Lung (tissue), 12 donors: ENCODE measurements around the gene MTFR1L. TPM values are rescaled to one million over a fixed set of nuclear protein-coding genes. Genes with fewer than 3 reads are reported as not detected.

ENCODE experiments used
- ATAC-seq: fragments of 200-7000 bp; cut with Tn5 transposase; one replicate; pipeline ENCODE4 v1.9.1; 2020; ENCODE audit warnings: moderate number of reproducible peaks; ENCODE audit not compliant: insufficient read depth, low FRiP score
- DNase-seq, 3 donors: peaks; one replicate each; pipeline ENCODE4 v3.0.0-alpha.2; 2013 to 2017
- H3K27ac ChIP-seq, 2 donors: one replicate each; pipeline ENCODE4 v1.5.1; 2013; ENCODE audit warnings: mild to moderate bottlenecking in 2 of 2, moderate library complexity in 2 of 2, control low read depth in 1 of 2, inconsistent platforms in 1 of 2, low read depth in 1 of 2, low read length in 1 of 2
- H3K27me3 ChIP-seq, 3 donors: one replicate each; pipeline ENCODE4 v1.5.1; 2013; ENCODE audit warnings: low read length in 2 of 3; ENCODE audit not compliant: control insufficient read depth in 3 of 3, insufficient read depth in 3 of 3
- H3K36me3 ChIP-seq, 4 donors: one replicate each; pipeline ENCODE4 v1.5.1; 2013; ENCODE audit warnings: low read length in 4 of 4, mild to moderate bottlenecking in 1 of 4, moderate library complexity in 1 of 4; ENCODE audit not compliant: control insufficient read depth in 4 of 4, insufficient read depth in 4 of 4
- H3K4me1 ChIP-seq, 5 donors: one replicate each; pipeline ENCODE4 v1.5.1; 2013; ENCODE audit warnings: low read length in 5 of 5, mild to moderate bottlenecking in 2 of 5, moderate library complexity in 1 of 5; ENCODE audit not compliant: control insufficient read depth in 5 of 5, insufficient read depth in 5 of 5
- H3K4me3 ChIP-seq: one replicate; pipeline ENCODE4 v1.5.1; 2013; ENCODE audit warnings: mild to moderate bottlenecking, control low read depth, moderate library complexity
- H3K9ac ChIP-seq, 2 donors: one replicate each; pipeline ENCODE4 v1.5.1; 2013; ENCODE audit warnings: low read length in 2 of 2, control low read depth in 1 of 2; ENCODE audit not compliant: insufficient read depth in 1 of 2
- H3K9me3 ChIP-seq, 4 donors: one replicate each; pipeline ENCODE4 v1.5.1; 2013; ENCODE audit warnings: low read length in 3 of 4, mild to moderate bottlenecking in 1 of 4, moderate library complexity in 1 of 4; ENCODE audit not compliant: control insufficient read depth in 4 of 4, insufficient read depth in 3 of 4
- WGBS, 2 donors: extraction: QIAGEN DNeasy Blood & Tissue Kit; methylation state at CpG; one replicate each; pipeline ENCODE4 v1.1.7; 2013; 5-methylcytosine and 5-hydroxymethylcytosine counted together
- polyA plus RNA-seq, 2 donors: library from polyadenylated mRNA; stranded (reverse); fragments of 200-250 nt; gene quantifications; one replicate each; pipeline ENCODE4 v1.2.1, GENCODE V29; 2013
- total RNA-seq, 2 donors: library from RNA; depleted of rRNA in 1 of 2; stranded (reverse); fragments of >200 nt in 1 of 2; gene quantifications; one replicate each; pipeline ENCODE4 v1.2.1, GENCODE V29; 2014 to 2021
- TF ChIP-seq, protein P1 (sequence below): IDR thresholded peaks from 2 replicates; pipeline ENCODE4 v1.5.1; 2012; ENCODE audit warnings: mild to moderate bottlenecking; ENCODE audit errors: control extremely low read depth, extremely low read depth
- donor health status: control.
- donor health status: control.
- donor health status: Bipolar disorder and iron deficiency.
- donor health status: healthy.
- donor health status: DM: yes; HTN: yes; CAD: no.

Gene MTFR1L
- total and polyA plus RNA-seq, 4 donors, result 35.4 to 43.6 (median 38.4) TPM

DNA sequence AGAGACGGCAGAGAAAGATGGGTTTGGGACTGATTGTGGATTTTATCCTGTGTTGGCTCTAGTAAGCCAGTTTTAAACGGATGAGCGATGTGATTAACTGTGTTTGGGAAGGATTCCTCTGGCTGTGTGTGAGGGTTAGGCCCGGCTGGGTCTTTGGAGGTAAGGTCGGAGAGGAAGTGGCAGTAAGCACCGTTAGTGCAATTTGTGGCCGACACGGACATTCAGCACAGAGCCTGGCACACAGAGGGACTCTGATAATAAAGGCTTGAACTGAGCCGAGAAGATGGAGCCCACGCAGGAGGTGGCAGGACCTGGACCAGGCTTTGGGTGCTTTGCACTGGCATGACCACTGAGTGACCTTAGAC is 1.3 kb downstream of the MTFR1L start:
- no peak for DNase-seq
- peaks cover 0 to 9% (median 6%) of the 10 kb centered on the region in 4 donors for H3K36me3 ChIP-seq
- H3K27ac ChIP-seq, result peak overlapping the region; percentile 89 to 90
- H3K9ac ChIP-seq, result peak overlapping the region; percentile 59 to 83
- H3K9me3 ChIP-seq, result no peaks in the 10 kb centered on the region
- peak overlapping the region; percentile 81 for H3K4me3 ChIP-seq
- H3K27me3 ChIP-seq, result no peaks in the 10 kb centered on the region
- TF ChIP-seq, protein P1, sequence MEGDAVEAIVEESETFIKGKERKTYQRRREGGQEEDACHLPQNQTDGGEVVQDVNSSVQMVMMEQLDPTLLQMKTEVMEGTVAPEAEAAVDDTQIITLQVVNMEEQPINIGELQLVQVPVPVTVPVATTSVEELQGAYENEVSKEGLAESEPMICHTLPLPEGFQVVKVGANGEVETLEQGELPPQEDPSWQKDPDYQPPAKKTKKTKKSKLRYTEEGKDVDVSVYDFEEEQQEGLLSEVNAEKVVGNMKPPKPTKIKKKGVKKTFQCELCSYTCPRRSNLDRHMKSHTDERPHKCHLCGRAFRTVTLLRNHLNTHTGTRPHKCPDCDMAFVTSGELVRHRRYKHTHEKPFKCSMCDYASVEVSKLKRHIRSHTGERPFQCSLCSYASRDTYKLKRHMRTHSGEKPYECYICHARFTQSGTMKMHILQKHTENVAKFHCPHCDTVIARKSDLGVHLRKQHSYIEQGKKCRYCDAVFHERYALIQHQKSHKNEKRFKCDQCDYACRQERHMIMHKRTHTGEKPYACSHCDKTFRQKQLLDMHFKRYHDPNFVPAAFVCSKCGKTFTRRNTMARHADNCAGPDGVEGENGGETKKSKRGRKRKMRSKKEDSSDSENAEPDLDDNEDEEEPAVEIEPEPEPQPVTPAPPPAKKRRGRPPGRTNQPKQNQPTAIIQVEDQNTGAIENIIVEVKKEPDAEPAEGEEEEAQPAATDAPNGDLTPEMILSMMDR, result no peak
- WGBS, 2 donors, result 24 to 31% methylated on average over 10 of the region's 10 CpGs
- H3K4me1 ChIP-seq, result peaks cover 6 to 35% (median 21%) of the 10 kb centered on the region in 5 donors
- no peak for ATAC-seq

DNA sequence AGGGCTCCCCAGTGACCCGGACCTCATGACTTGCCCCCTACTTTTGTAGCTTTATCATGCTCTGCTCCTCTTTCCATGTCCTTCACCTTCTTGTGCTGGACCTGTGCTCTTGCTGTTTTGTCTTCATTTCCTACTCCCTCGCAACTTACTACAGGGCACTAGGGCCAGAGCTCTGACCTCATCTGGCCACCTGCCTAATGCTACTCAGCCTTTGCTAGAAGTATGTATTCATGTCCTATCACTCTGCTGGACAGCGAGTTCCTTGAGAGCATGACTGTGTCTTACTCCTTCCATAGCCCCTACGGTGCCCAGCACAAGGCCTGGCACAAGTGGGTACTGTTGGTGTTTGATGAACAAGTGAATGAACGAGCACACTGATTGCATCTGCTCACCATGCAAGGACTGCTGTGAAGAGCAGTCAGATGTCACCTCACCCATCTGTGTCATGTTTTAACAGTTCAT is 1.9 kb downstream of the MTFR1L start:
- Histone ChIP-seq H3K4me1 (peaks cover 6 to 35% (median 21%) of the 10 kb centered on the region in 5 donors), H3K36me3 (peaks cover 0 to 14% (median 9%) of the 10 kb centered on the region in 4 donors), H3K9me3 (no peaks in the 10 kb centered on the region), H3K27ac (peak overlapping the region in 1 of 2 donors; percentile 37), H3K27me3 (no peaks in the 10 kb centered on the region), H3K9ac (peak overlapping the region; percentile 1 to 59), H3K4me3 (no peak overlapping the region)
- TF ChIP-seq, protein P1, result no peak
- ATAC-seq (no peak), DNase-seq (no peak)
- 64 to 76% methylated on average over 5 of the region's 5 CpGs for WGBS, 2 donors

DNA sequence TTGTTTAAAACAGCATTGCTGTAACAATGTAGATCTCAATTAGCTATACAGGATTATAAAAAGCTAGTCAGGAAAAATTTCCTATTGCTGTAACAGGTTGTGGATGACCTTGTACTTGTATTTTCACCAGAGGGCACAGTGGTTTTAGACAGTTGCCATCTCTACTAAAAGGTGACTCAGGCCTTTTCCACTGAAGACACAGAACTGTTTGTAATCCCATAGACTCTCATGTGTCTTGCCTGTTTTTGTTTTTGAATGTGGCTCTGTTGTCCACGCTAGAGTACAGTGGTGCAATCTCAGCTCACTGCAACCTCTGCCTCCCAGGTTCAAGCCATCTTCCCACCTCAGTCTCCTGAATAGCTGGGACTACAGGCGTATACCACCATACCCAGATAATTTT is 5.9 kb downstream of the MTFR1L start:
- H3K27me3 ChIP-seq, result no peaks in the 10 kb centered on the region
- WGBS, 2 donors, result 90 to 96% methylated on average over 2 of the region's 2 CpGs
- no peaks in the 10 kb centered on the region for H3K9me3 ChIP-seq
- H3K27ac ChIP-seq, result no peak overlapping the region
- TF ChIP-seq, protein P1, result no peak
- H3K9ac ChIP-seq, result no peak overlapping the region
- DNase-seq (no peak), ATAC-seq (no peak)
- H3K4me1 ChIP-seq, result peaks cover 6 to 18% (median 13%) of the 10 kb centered on the region in 5 donors
- H3K36me3 ChIP-seq, result peaks cover 28 to 43% (median 33%) of the 10 kb centered on the region in 4 donors
- no peak overlapping the region for H3K4me3 ChIP-seq

GRCh38 chr1:25826571-25826970 is 6.8 kb downstream of the MTFR1L start:
- DNase-seq (no peak), ATAC-seq (no peak)
- Histone ChIP-seq H3K27me3 (no peaks in the 10 kb centered on the region), H3K36me3 (peaks cover 37 to 48% (median 38%) of the 10 kb centered on the region in 4 donors), H3K4me3 (no peak overlapping the region), H3K4me1 (peaks cover 1 to 8% (median 4%) of the 10 kb centered on the region in 5 donors), H3K27ac (no peak overlapping the region), H3K9ac (no peak overlapping the region), H3K9me3 (no peaks in the 10 kb centered on the region)
- TF ChIP-seq, protein P1, result no peak
- WGBS, 2 donors, result 96 to 97% methylated on average over 10 of the region's 10 CpGs
